GM18907 (cell line): ENCODE measurements around the gene GALNT2.

Experiments
- ATAC-seq: cut with Tn5 transposase; IDR thresholded peaks from one replicate; pipeline ENCODE4 v1.9.1; 2021; ENCODE audit warnings: mild to moderate bottlenecking, moderate library complexity; ENCODE audit not compliant: unreplicated experiment

GALNT2 gene

GRCh38 chr1:230174471-230175162 is 107.6 kb downstream of the GALNT2 start:
- no peak for ATAC-seq

- no peak for ATAC-seq
These were observed 108.2 kb downstream of the GALNT2 start for GRCh38 chr1:230175163-230175747.

- no peak for ATAC-seq
These were observed 108.8 kb downstream of the GALNT2 start for GRCh38 chr1:230175839-230176238.

GRCh38 chr1:230176326-230176725 is 109.3 kb downstream of the GALNT2 start:
- ATAC-seq: no peak

GRCh38 chr1:230176871-230177411 is 109.9 kb downstream of the GALNT2 start:
- no peak for ATAC-seq

- no peak for ATAC-seq
These were observed 112.2 kb downstream of the GALNT2 start for GRCh38 chr1:230179249-230179648.

- no peak for ATAC-seq
These were observed 118.3 kb downstream of the GALNT2 start for GRCh38 chr1:230185076-230186001.

- no peak for ATAC-seq
These were observed 119.2 kb downstream of the GALNT2 start for GRCh38 chr1:230186003-230186863.

- ATAC-seq: no peak
These were observed 119.8 kb downstream of the GALNT2 start for GRCh38 chr1:230186874-230187273.

- ATAC-seq: no peak
These were observed 120.3 kb downstream of the GALNT2 start for GRCh38 chr1:230187290-230187689.

- ATAC-seq: no peak
These were observed 121.8 kb downstream of the GALNT2 start for GRCh38 chr1:230188826-230189225.

- ATAC-seq: no peak
These were observed 122.3 kb downstream of the GALNT2 start for GRCh38 chr1:230189341-230189740.

GRCh38 chr1:230189824-230190223 is 122.8 kb downstream of the GALNT2 start:
- no peak for ATAC-seq

GRCh38 chr1:230191079-230191804 is 124.2 kb downstream of the GALNT2 start:
- ATAC-seq: no peak

GRCh38 chr1:230191855-230192254 is 124.8 kb downstream of the GALNT2 start:
- no peak for ATAC-seq

- ATAC-seq: no peak
These were observed 127.5 kb downstream of the GALNT2 start for GRCh38 chr1:230194525-230194924.

- no peak for ATAC-seq
These were observed 128.2 kb downstream of the GALNT2 start for GRCh38 chr1:230195199-230195598.

- no peak for ATAC-seq
These were observed 129.0 kb downstream of the GALNT2 start for GRCh38 chr1:230196077-230196476.

GRCh38 chr1:230197644-230198567 is 130.9 kb downstream of the GALNT2 start:
- no peak for ATAC-seq
